Testis (tissue), 3 donors: ENCODE results near the gene CNNM2. TPM values are rescaled to one million over a fixed set of nuclear protein-coding genes. Genes with fewer than 3 reads are reported as not detected.

Source experiments
- DNase-seq: peaks from one replicate; pipeline ENCODE4 v3.0.0-alpha.2; 2019
- H3K27ac ChIP-seq, 2 donors: fragments of 200-600 bp; sonication (generic); one replicate each; pipeline ENCODE4 v1.5.1; 2019
- H3K27me3 ChIP-seq: fragments of 200-600 bp; sonication (generic); one replicate; pipeline ENCODE4 v1.5.1; 2019
- H3K36me3 ChIP-seq: fragments of 200-600 bp; sonication (generic); one replicate; pipeline ENCODE4 v1.5.1; 2017; ENCODE audit warnings: low read depth; ENCODE audit errors: missing control alignments
- H3K4me1 ChIP-seq: fragments of 200-600 bp; sonication (generic); one replicate; pipeline ENCODE4 v1.5.1; 2019
- H3K4me3 ChIP-seq, 2 donors: fragments of 200-600 bp; sonication (generic); one replicate each; pipeline ENCODE4 v1.5.1; 2017 to 2019
- H3K9me3 ChIP-seq: fragments of 200-600 bp; sonication (generic); one replicate; pipeline ENCODE4 v1.5.1; 2017
- POLR2A ChIP-seq: fragments of 450-650 bp; IDR thresholded peaks from one replicate; pipeline ENCODE4 v1.6.1; 2017; ENCODE audit warnings: antibody characterized with exemption, mild to moderate bottlenecking, moderate library complexity
- WGBS, 2 donors: methylation state at CpG; one replicate each; pipeline ENCODE4 v1.1.5; 2018; 5-methylcytosine and 5-hydroxymethylcytosine counted together
- intact Hi-C: fragments of 100-400 bp; cut with DNase I; formaldehyde crosslinking; loops from one replicate; pipeline ENCODE4 v1.15.1; 2023; ENCODE audit warnings: low total_unique reads
- polyA plus RNA-seq: library from polyadenylated mRNA; stranded (reverse); fragments of 350-450 nt; fragmentation: Illumina TruSeq; extraction: RNeasy Lipid Tissue Mini Kit (QIAGEN cat#74804); gene quantifications from one replicate; pipeline ENCODE4 v1.2.3, GENCODE V29; 2014; ENCODE audit warnings: low read depth, low replicate concordance; ENCODE audit not compliant: insufficient read depth
- total RNA-seq, 2 donors: library from RNA; depleted of rRNA; stranded (reverse); fragments of >200 nt; gene quantifications; one replicate each; pipeline ENCODE4 v1.2.3, GENCODE V29; 2016
- TF ChIP-seq, protein P1 (sequence below), 3 experiments: fragments of 450-650 bp in 2 of 3; fragments of 200-600 bp in 1 of 3; sonication (generic) in 1 of 3; IDR thresholded peaks; one replicate each; pipeline ENCODE4 v1.5.1; 2016 to 2019; ENCODE audit warnings: antibody characterized with exemption in 3 of 3, mild to moderate bottlenecking in 2 of 3, moderate library complexity in 1 of 3

Gene CNNM2
- total and polyA plus RNA-seq, 3 donors from 2014 or later: 9.8 to 30.5 (median 24.2) TPM

DNA sequence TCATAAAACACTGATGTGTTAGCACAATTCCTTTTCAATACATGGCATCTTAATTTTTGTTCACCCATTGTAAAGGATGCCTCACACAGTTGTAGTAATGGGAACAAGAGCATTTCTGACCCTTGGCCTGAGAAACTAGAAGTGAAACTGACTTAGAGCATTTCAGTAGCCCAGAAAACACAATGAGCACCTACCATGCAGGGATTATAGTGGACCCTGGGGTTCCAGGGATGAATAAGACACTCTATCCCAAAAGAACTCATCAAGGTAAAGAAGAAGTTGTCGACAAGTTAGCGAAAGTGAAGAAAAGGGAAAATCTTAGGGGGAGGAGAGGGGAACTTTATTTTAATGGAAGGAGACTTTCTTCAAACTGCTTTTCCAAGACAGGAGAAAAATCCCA, 149.4 kb downstream of the CNNM2 start:
- TF ChIP-seq, protein P1, sequence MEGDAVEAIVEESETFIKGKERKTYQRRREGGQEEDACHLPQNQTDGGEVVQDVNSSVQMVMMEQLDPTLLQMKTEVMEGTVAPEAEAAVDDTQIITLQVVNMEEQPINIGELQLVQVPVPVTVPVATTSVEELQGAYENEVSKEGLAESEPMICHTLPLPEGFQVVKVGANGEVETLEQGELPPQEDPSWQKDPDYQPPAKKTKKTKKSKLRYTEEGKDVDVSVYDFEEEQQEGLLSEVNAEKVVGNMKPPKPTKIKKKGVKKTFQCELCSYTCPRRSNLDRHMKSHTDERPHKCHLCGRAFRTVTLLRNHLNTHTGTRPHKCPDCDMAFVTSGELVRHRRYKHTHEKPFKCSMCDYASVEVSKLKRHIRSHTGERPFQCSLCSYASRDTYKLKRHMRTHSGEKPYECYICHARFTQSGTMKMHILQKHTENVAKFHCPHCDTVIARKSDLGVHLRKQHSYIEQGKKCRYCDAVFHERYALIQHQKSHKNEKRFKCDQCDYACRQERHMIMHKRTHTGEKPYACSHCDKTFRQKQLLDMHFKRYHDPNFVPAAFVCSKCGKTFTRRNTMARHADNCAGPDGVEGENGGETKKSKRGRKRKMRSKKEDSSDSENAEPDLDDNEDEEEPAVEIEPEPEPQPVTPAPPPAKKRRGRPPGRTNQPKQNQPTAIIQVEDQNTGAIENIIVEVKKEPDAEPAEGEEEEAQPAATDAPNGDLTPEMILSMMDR (IDR thresholded peaks at IDR 0.05): no peak
- no peak for TF ChIP-seq POLR2A
- H3K9me3 ChIP-seq: no peaks in the 10 kb centered on the region
- no peaks in the 10 kb centered on the region for H3K36me3 ChIP-seq
- H3K4me1 ChIP-seq: no peaks in the 10 kb centered on the region
- 93% methylated on average over 2 of the region's 2 CpGs for WGBS, 2 donors
- DNase-seq: no peak
- intact Hi-C loops: no loop called here
- no peaks in the 10 kb centered on the region for H3K27me3 ChIP-seq
- no peak overlapping the region for H3K27ac ChIP-seq
- no peak overlapping the region for H3K4me3 ChIP-seq

GRCh38 chr10:103067956-103068355, 149.9 kb downstream of the CNNM2 start:
- Histone ChIP-seq H3K4me1 (no peaks in the 10 kb centered on the region), H3K4me3 (no peak overlapping the region), H3K27ac (no peak overlapping the region), H3K9me3 (no peaks in the 10 kb centered on the region), H3K27me3 (no peaks in the 10 kb centered on the region), H3K36me3 (no peaks in the 10 kb centered on the region)
- no peak for DNase-seq
- no peak for TF ChIP-seq POLR2A
- TF ChIP-seq, protein P1 (IDR thresholded peaks at IDR 0.05): no peak
- intact Hi-C loops: no loop called here
- 83 to 92% methylated on average over 5 to 6 of the region's 6 CpGs for WGBS, 2 donors

GRCh38 chr10:103069453-103070331, 151.6 kb downstream of the CNNM2 start:
- DNase-seq: peak; percentile 74
- 59 to 60% methylated on average over 13 to 16 of the region's 16 CpGs for WGBS, 2 donors
- no peak overlapping the region for H3K27ac ChIP-seq
- intact Hi-C loops: loop anchor here (10.0 kb wide), 1 partner anchor 175 kb away; the partner anchor contains the start of gene RPEL1
- H3K4me1 ChIP-seq: no peaks in the 10 kb centered on the region
- TF ChIP-seq, protein P1 (IDR thresholded peaks at IDR 0.05): peak; percentile 56 to 68 (median 62)
- no peak for TF ChIP-seq POLR2A
- no peak overlapping the region for H3K4me3 ChIP-seq
- H3K27me3 ChIP-seq: no peaks in the 10 kb centered on the region
- no peaks in the 10 kb centered on the region for H3K36me3 ChIP-seq
- no peaks in the 10 kb centered on the region for H3K9me3 ChIP-seq

DNA sequence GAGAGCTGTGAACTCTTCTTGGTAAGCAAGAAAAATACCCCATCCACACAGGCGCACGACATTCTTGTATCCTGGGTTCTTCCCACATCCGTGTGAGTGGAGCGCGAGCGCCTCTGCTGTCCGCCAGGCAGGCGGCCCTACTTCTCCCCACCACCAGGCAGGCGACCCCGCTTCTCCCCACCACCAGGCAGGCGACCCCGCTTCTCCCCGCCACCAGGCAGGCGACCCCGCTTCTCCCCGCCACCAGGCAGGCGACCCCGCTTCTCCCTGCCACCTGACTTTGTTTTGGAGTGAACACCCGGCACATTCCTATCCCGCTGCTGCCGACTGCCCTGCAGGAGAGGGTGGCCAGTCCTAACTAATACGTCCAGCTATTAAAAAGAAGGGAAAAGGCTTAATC, 154.2 kb downstream of the CNNM2 start:
- intact Hi-C loops: loop anchor here (10.0 kb wide), 1 partner anchor 173 kb away; the partner anchor contains the start of gene RPEL1
- H3K36me3 ChIP-seq: no peaks in the 10 kb centered on the region

More for the DNA sequence above, 154.2 kb downstream of the CNNM2 start:
- H3K4me3 ChIP-seq: no peak overlapping the region
- no peak for DNase-seq
- no peaks in the 10 kb centered on the region for H3K4me1 ChIP-seq
- no peaks in the 10 kb centered on the region for H3K27me3 ChIP-seq
- H3K9me3 ChIP-seq: no peaks in the 10 kb centered on the region
- 93% methylated on average over 22 of the region's 22 CpGs for WGBS, 2 donors
- no peak for TF ChIP-seq POLR2A
- TF ChIP-seq, protein P1 (IDR thresholded peaks at IDR 0.05): no peak
- no peak overlapping the region for H3K27ac ChIP-seq
